Kidney capillary endothelial cell (primary cell): ENCODE results near the gene AFF4.
"Not testable (repeated sequence)": the region's sequence is repeated elsewhere in the genome, so short reads cannot be mapped to it uniquely, and the experiment has no call there.

Source experiments
- DNase-seq: peaks from one replicate; pipeline ENCODE4 v3.0.0-alpha.2; 2018; ENCODE audit warnings: low spot score

The AFF4 gene

DNA sequence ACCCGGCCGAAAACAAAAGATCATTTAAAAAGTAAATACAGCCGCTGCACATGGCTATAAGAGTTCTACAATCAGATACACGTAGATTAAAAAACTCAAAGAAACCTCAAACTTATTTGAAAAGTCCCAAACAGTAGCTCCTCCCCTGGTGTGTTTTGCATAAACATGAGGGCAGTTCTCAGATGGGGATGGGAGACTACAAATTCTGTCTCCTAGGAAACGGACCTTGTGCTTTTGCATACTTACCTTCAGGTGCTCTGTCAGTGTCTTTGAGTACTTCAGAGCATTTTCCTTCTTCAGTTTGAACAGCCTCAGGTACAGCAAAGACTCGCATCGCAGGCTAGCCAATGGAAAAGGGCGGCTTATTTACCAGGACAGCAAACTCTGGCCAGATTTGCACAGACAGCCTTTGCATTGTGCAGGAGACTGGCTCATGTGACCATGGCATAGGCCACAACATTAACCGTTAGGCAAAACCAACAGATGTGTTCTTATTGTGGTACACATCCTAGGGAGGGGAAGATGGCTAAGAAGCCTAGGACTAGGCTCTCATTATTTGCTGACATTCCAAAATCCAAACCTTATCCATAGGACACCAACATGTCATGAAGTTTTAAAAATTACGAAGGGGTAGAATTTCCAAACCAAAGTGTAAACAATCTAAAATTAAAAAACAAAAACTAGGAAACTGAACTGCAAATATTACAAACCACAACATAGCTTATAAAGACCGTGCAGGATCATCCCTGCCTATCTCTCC is 77.2 kb downstream of the AFF4 start:
- no peak for DNase-seq

DNA sequence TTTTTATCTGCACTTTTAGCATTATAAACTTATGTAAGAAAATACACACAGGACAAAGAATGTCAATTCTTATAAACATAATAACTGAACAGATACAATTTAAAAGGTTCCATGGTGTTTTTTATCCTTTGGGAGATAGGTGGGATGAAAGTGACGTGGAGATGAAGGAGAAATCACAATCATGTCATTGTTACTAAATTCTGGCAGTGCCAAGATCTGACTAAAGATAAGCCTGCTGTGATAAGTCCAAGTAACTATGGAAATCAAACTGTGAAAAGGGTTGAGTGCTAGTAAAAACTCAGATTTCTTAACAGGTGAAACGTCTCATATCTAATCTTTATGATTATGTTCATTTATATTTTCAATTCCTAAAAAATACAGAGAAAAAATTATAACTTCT is 78.9 kb downstream of the AFF4 start:
- DNase-seq = no peak

DNA sequence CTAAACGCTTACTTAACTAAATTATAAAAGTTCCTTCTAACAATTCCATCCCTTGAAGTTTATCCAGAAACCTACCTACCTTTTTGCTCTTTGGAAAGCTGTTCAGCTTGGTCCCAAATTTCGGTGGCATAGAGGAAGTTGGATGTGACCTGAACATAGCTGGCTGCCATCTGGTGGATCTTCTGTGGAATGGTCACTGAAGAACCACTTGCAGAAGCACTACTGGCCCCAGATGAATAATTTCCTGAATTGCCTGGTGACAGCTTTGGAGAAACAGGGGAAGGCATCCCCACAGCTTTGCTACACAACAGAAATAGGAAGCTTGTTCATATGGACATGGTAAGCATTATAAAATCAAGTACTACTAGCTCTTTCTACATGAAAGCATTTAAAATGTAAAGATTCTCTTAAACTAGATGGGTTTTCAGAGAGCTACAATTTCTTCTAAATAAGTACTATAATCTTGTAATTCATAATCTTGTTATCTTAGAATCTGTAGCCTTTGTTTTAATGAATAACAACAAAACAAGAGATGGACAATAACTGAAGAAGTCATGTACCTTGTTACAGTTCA is 80.1 kb downstream of the AFF4 start:
- DNase-seq = peak; percentile 83

DNA sequence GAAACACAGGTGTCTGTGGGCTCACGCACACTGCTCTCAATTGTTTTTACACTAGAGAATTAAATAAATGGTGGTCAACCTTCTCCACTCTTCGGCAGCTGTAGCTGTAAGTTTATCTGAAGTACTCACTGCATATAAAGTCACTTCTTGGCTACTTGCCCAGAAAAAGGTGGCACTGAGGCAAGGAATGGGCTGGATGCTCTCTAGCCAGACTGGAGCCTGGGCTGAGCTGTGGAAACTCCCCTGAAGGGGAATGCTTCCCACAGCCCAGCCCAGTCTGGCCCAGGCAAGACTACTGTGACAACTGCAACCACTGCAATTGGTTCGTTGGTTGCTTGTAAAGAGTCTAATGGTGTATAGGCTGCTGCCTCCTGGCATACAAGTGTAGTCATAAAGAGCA is 85.5 kb downstream of the AFF4 start:
- DNase-seq = no peak

DNA sequence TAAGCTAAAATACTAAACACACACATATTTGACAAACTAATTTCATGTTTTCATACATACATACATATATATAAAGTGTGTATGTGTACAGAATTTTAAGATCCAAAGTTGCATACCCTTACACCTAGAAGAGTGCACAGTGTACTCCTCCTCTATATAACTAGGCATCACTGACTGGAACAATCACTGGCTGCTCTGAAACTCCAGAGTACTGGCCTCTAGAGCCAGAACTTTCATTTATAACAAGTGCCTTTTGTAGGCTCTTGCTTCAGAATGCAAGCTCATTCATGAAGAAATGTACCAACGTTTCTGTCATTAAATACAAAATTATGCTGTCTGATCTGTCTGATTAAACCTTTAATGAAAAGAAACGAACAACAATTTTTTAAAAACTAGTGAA is 86.0 kb downstream of the AFF4 start:
- DNase-seq = no peak

DNA sequence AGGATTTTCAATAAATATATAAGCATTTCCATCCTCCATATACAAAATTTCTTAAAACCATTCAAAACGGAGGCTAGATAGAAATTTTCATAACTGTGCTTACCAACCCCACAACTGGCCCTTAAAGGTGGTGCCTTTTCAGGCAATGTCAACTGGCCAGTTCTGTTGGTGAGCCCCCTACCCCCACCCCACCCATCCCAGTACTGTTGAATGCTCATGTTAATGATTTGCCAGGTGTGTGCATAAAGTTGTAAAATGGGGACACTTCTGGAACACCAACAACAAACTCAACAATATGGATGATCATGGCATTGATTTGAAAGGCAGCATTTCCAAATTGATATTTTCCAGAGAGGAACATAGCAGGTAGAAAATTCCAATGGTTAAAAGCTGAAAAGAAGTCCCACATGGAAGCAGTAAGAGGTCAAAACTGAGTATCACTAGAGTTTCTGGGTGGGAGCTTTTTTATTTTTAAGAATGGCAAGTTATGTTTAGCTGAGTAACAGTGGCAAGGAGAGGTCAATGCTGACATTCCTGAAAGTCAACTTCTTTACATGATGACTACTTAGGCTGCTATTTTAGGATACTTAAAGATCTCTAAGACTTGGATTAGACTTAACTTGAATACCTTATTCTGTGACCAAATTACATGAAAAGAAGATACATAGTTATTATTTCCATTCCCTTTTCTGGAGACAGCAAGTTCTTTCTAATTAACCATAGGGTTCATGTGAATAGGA is 87.2 kb downstream of the AFF4 start:
- DNase-seq = no peak

DNA sequence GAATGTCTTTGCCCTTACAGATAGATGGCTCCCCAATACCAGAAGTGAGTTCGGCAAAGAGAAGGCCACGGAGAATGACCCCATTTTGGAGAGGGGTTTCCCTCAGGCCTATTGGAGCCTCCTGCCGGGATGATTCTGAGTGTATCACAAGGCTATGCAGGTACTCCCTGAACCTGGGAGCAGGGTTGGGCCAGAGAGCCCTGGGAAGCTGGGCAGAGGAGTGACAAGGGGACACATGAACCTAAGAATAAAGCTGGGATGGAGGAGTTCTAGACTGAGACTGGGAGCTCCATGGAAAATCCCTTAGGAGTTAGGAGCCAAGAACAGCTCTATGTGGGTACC is 89.5 kb downstream of the AFF4 start:
- no peak for DNase-seq

DNA sequence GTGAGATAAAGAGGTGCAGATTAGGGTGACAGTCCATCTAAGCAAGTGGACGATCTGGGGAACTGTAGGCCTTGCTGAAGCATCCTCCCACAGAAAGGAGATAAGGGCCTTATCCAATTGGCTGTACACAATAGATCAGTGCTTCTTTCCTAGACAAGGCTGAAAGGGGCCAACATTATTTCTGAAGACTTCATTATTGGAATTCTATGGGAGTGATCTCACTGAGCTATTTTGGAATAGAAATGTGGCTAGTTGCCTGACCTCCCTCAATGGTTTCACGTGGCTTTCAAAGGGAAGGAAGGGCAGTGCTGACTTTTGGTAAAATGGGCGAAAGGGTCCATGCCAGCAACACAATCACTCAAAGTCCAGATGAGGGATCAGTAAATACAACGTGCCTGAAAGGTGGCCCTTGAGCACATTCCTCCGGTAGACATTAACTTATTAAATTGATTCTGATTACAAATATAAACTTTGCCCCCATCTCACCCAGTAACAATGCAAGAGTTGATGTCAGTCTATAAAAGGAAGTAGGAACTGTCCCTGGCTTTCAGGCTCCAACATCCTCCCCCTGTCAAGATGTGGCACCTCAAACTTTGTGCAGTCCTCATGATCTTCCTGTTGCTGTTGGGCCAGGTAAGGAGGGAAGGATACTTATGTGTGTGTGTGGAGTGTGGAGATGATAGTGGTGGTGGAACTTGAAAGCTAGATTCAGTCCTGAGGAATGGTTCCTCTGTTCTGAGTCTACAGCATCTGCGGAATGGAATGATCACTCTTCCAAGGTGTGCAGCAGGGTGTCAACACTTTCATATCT is 90.1 kb downstream of the AFF4 start, which contains the start of gene LEAP2:
LEAP2 (plus strand) TSS at position 550 of the 811 bp plus-strand sequence; CDS start at position 577, 27 bp downstream.
- DNase-seq = no peak

DNA sequence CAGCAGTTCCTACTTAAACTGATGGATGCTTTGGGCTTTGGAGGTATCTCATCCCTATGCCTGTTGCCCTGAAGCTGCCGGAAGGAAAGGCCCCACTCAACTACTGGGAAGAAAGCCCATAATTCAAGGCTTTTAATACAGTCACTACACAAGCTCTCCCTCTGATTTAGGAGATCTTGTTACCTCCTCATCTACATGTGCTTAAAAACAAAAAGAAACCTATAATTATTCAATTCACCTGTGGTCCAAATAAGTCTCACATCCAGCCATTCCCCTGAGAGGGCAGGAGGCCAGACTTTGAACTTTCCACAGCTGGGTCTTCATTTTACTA is 90.7 kb downstream of the AFF4 start:
- DNase-seq = no peak

DNA sequence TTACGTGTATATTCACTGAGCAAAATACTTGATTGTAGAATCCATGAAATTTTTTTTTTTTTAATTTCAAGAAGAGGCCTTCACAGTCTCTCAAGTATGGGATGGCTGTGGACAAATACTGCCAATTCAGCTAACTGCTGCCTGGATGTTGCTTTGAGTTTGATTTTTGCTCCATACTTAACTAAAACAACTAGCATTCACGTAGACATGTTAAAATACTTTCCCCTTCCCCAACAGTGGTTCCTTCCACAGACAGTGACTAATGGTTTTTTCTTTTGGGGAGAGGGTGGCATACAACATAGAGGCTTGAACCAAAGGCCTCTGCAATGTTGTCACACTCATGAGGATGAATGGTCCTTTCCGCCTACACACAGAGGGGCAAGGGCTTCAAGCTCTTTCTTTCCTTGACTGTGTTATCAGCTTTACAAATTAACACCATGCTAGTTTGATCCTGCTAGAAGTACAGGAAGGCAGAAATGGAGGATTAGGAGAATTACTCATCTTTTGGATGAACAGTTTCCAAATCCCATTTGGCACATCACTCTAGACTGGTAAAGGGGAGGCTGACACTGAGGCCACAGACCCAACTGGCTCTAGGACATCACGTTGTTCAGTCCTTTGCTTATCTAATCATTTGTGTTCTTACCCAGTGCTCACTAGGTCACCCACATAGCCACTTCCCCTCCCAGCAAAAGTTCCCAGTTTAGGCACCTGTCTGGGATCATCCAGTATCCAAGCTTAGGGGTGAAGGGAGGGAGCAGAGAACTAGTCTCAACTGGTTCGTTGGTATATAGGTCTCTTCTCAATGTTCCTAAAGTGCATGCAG is 91.8 kb downstream of the AFF4 start:
- DNase-seq = no peak

DNA sequence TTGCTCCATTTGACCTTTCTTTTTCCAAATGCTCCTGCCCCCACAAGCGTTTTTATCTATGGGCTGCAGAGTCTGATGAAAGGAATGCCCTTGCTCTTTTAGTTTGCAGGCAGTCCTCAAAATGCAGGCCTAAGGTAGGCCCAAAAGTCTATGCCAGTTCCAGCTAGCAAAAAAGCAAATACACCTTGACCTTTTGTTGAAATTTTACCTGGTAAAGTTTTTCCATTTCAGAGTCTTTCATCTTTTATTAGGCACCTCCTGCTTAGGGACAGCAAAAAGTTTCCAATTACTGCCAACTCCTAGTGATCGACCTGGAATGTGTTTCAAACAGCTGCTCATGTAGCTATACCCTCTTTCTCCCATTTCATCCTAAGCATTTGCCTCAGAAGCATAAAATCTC is 92.6 kb downstream of the AFF4 start:
- no peak for DNase-seq

DNA sequence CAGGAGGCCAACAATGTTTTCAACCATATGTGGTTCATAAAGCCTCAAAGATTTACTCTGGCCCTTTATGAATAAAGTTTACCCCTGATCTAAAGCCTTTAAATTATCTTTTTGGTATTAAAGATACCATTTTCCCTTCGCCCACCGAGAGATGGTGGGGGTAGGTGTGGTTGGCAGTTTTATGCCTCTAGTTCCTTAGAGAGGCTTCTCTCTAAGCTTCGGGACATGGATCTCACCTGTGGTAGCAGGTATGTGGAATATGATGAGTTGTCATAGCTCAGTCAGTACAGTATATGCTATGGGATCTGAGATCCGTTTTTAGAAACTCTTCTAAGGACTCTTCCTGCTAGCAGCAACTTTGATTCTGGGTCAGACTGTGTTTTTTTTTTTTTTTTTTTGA is 94.7 kb downstream of the AFF4 start:
- DNase-seq = no peak

DNA sequence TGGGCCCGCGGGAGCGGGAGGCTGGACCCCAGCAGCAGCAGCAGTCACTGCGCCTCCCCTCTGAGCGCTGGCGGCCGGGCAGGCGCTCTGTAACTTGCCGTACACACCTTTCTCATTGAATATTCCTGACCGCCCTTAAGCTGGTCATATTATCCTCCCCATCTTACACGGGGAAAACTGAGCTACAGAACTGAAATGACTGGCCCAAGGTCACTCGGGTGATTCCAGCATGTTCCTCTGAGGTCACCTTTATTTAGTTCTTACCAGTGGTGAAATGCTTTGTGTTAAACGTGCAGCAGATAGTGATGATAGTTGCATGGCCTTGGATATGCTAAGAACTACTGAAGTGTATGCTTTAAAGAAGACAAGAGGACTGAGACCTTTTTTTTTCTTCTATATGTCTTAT is 96.4 kb downstream of the AFF4 start:
- peak; percentile 16 for DNase-seq

DNA sequence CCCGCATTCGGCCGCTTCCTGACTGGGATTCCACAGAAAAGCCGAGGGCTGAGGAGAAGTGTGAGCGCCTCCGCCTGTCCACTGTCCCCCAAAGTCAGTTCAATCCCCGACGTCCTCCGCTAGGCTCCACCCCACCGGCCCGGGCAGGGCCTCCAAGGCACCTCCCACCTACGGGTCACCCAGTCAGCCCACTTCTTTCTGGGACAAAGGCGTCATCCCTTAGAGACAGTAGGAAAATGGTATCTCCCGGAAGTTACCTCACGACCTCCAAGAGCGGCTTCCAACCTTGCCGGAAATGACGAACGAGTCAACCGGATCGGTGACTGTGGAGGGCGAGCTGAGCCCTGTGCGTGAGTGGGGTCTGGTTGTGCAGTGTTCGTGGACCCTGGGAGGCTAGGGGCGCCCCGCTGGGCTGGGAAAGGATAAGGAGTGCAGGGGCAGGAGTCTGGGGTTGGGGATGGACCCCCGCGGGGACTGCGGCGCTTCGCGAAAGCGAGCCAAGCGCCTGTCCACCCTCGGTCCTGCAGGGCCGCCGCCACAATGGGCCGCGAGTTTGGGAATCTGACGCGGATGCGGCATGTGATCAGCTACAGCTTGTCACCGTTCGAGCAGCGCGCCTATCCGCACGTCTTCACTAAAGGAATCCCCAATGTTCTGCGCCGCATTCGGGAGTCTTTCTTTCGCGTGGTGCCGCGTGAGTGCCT is 96.9 kb downstream of the AFF4 start, which contains the start of the genes GDF9 and UQCRQ:
GDF9 (minus strand) TSS at position 128 of the 704 bp plus-strand sequence. CDS start 1,936 bp downstream, outside the sequence.
UQCRQ (plus strand) TSS at position 301 of the 704 bp plus-strand sequence; CDS start at position 541, 240 bp downstream.
- peak; percentile 100 for DNase-seq

DNA sequence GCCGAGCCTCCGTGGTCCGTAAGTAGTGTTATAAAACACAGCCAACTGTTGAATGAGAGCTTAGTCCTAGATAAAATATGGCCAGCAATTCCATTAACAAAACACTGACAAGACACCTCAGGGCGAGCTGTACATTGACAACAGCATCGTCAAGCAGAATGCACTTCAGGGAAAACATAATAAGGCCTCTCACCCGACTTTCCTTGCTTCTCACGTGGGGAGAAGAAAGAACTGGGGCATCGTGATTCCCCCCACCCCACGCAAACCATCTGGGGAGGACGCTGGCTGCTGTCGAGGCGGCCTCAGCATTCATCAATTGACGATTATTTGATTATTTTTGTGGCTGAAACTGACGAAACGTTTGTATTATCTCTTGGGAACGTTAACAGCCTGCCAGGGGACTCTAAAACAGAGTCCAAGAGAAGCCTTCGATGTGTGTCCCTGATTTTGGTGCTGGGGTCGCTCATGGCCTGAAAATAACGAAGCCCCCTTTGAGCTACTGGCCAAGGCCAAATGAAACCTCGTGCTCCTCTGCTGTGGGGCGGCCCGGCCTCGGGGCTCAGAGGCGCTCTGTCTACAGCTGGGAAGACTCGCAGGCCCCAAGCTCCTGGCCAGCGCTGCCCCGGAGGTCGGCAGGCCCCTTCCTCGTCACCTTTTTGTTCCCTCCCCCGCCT is 97.6 kb downstream of the AFF4 start:
- DNase-seq = no peak

DNA sequence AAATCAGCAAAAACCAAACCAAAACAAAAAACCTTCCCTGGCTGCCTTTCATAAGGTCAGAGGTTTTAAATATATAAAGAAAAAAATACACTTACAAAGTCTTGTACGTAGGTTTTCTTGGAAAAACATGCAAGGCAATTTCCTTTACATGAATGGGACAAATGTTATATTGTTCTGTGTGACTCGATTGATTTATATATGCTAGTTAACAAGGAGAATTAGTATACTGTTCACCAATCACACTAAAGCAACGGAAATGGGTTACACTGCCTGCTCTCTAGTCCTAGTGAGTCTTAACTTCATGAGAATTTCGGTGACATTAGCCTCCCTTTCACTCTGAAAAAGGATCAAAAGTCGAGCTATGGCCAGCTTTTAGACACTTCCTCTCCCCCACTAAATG is 102.7 kb downstream of the AFF4 start:
- no peak for DNase-seq

DNA sequence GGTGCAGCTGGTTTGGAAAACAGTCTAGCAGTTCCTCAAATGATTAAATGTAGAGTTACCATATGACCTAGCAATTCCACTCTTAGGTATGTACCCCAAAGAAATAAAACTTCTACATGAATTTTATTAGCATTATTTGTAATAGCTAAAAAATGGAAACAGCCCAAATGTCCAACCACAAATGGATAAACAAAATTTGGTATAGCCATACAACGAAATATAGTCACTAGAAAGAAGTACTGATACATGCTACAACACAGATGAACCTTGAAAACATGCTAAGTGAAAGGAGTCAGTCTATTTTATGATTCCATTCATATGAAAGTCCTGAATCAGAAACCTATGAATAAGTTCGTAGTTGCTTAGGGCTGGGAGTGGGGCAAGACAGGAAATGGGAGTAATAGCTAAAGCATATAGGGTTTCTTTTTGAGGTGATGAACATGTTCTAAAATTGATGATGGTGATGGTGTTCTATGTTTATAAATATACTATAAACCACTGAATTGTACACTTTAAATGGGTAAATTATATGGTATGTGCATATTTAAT is 103.5 kb downstream of the AFF4 start:
- DNase-seq = no peak

DNA sequence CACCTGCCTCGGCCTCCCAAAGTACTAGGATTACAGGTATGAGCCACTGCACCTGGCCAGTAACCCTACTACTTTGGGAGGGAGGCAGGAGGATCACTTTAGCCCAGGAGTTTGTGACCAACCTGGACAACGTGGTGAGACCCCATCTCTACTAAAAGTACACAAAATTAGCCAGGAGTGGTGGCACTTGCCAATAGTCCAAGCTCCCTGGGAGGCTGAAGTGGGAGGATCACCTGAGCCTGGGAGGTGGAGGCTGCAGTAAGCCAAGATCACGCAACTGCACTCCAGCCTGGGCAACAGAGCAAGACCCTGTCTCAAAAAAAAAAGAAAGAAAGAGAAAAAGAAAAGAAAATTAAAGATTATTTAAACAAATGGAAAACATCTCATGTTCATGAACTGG is 107.4 kb downstream of the AFF4 start:
- no peak for DNase-seq

DNA sequence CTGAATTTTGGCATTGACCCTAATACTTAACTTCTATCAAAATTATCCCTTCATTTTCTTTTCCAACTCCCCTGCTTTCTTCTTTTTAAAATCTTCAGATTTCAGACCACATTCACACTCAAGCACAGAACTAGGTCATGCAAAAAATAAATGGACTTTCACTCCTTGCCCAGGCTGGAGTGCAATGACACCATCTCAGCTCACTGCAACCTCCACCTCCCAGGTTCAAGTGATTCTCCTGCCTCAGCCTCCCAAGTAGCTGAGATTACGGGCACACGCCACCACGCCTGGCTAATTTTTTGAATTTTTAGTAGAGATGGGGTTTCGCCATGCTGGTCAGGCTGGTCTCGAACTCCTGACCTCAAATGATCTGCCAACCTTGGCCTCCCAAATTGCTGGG is 108.4 kb downstream of the AFF4 start:
- not testable (repeated sequence) for DNase-seq

DNA sequence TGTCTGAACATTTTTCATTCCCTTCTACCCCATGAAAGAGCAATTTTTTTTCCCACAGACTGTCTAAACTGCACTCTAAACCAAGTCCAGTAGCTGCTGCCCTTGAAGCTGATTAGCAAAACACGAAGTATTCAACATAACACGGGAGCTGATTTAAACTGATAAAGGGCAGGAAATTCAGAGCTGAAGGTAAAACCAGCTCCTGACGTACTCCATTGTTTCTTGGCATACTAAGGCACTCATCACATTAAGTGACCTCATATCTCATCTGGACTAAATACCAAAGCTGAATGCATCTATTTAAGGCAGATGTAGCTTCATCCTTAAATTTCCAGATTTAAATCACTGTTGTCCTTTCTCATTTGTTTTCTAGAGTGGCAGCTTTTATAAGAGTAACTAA is 109.1 kb downstream of the AFF4 start:
- peak; percentile 42 for DNase-seq
